WTC11 (cell line): ENCODE measurements around the gene LENEP. TPM values are rescaled to one million over a fixed set of nuclear protein-coding genes. Genes with fewer than 3 reads are reported as not detected.

Experiments used
- ATAC-seq: fragments of 200-7000 bp; cut with Tn5 transposase; 2 replicates; pipeline ENCODE4 v1.10.0; 2021; ENCODE audit warnings: mild to moderate bottlenecking, moderate library complexity
- CTCF ChIA-PET: fragments of 300-600 bp; sonication (Branson Sonifier 250); formaldehyde crosslinking; loops from one replicate; lab custom pipeline; 2021; ENCODE audit warnings: antibody characterized with exemption; lab: Charles Lee
- POLR2A ChIA-PET: fragments of 350-600 bp; sonication (Branson Sonifier 250); formaldehyde crosslinking; loops from one replicate; lab custom pipeline; 2021; ENCODE audit warnings: antibody characterized with exemption; lab: Charles Lee
- DNase-seq: peaks from one replicate; pipeline ENCODE4 v3.0.0; 2021; ENCODE audit warnings: low spot score
- H3K27ac Mint-ChIP-seq: 2 replicates; pipeline ENCODE4 v1.8.0; 2021; ENCODE audit warnings: mixed read lengths
- H3K27me3 Mint-ChIP-seq: 2 replicates; pipeline ENCODE4 v1.8.0; 2021; ENCODE audit warnings: low read depth, mild to moderate bottlenecking, moderate library complexity, mixed read lengths
- H3K36me3 Mint-ChIP-seq: 2 replicates; pipeline ENCODE4 v1.8.0; 2021; ENCODE audit warnings: mixed read lengths
- H3K4me1 Mint-ChIP-seq: 2 replicates; pipeline ENCODE4 v1.8.0; 2022; ENCODE audit warnings: mixed read lengths
- H3K4me3 Mint-ChIP-seq: 2 replicates; pipeline ENCODE4 v1.8.0; 2021; ENCODE audit warnings: mild to moderate bottlenecking, moderate library complexity, mixed read lengths
- H3K9me3 Mint-ChIP-seq: 2 replicates; pipeline ENCODE4 v1.8.0; 2021; ENCODE audit warnings: mixed read lengths
- ATF1 ChIP-seq: sonication (generic); formaldehyde crosslinking; IDR thresholded peaks from 2 replicates; pipeline ENCODE4 v1.8.1; 2023; ENCODE audit warnings: mild to moderate bottlenecking, moderate library complexity, missing genetic modification reagents
- ATF2 ChIP-seq: sonication (generic); formaldehyde crosslinking; IDR thresholded peaks from 2 replicates; pipeline ENCODE4 v1.8.1; 2022; ENCODE audit warnings: low read depth, missing genetic modification reagents, borderline replicate concordance
- CREB1 ChIP-seq: sonication (generic); formaldehyde crosslinking; IDR thresholded peaks from 2 replicates; pipeline ENCODE4 v1.8.0; 2023; ENCODE audit warnings: mild to moderate bottlenecking, missing genetic modification reagents
- CTCF ChIP-seq: fragments of 200-600 bp; IDR thresholded peaks from 2 replicates; pipeline ENCODE4 v1.8.0; 2022; ENCODE audit warnings: antibody characterized with exemption
- EMX1 ChIP-seq: fragments of 250-450 bp; sonication (Bioruptor Pico); IDR thresholded peaks from 2 replicates; pipeline ENCODE4 v1.8.0; 2021; ENCODE audit warnings: mild to moderate bottlenecking
- FOXJ3 ChIP-seq: sonication (generic); formaldehyde crosslinking; IDR thresholded peaks from 2 replicates; pipeline ENCODE4 v1.9.0; 2021; ENCODE audit warnings: missing genetic modification reagents, mild to moderate bottlenecking, borderline replicate concordance
- FOXP1 ChIP-seq: sonication (generic); formaldehyde crosslinking; IDR thresholded peaks from 2 replicates; pipeline ENCODE4 v1.8.0; 2022; ENCODE audit warnings: missing genetic modification reagents, mild to moderate bottlenecking, moderate library complexity, borderline replicate concordance
- IRF2 ChIP-seq: sonication (generic); formaldehyde crosslinking; IDR thresholded peaks from 2 replicates; pipeline ENCODE4 v1.8.0; 2022; ENCODE audit warnings: low read depth, missing genetic modification reagents, borderline replicate concordance
- JAZF1 ChIP-seq: fragments of 250-450 bp; sonication (Bioruptor Pico); IDR thresholded peaks from 2 replicates; pipeline ENCODE4 v1.9.0; 2021; ENCODE audit warnings: moderate library complexity, mild to moderate bottlenecking, inconsistent platforms
- JUN ChIP-seq: sonication (generic); formaldehyde crosslinking; IDR thresholded peaks from 2 replicates; pipeline ENCODE4 v1.8.0; 2023; ENCODE audit warnings: mild to moderate bottlenecking, missing genetic modification reagents
- MYBL2 ChIP-seq: sonication (generic); formaldehyde crosslinking; IDR thresholded peaks from 2 replicates; pipeline ENCODE4 v1.8.1; 2023; ENCODE audit warnings: mild to moderate bottlenecking, moderate library complexity, missing genetic modification reagents
- NFATC4 ChIP-seq: fragments of 250-450 bp; sonication (Bioruptor Pico); IDR thresholded peaks from 2 replicates; pipeline ENCODE4 v1.9.0; 2021; ENCODE audit warnings: mild to moderate bottlenecking
- NR2C2 ChIP-seq: sonication (generic); formaldehyde crosslinking; IDR thresholded peaks from 2 replicates; pipeline ENCODE4 v1.8.0; 2022; ENCODE audit warnings: mild to moderate bottlenecking, missing genetic modification reagents
- OVOL2 ChIP-seq: fragments of 250-450 bp; sonication (Bioruptor Pico); IDR thresholded peaks from 2 replicates; pipeline ENCODE4 v1.9.0; 2021; ENCODE audit warnings: mild to moderate bottlenecking, borderline replicate concordance
- TP53 ChIP-seq: sonication (generic); formaldehyde crosslinking; IDR thresholded peaks from 2 replicates; pipeline ENCODE4 v1.8.1; 2023; ENCODE audit warnings: mild to moderate bottlenecking, missing genetic modification reagents
- USF2 ChIP-seq: sonication (generic); formaldehyde crosslinking; IDR thresholded peaks from 2 replicates; pipeline ENCODE4 v1.8.1; 2023; ENCODE audit warnings: mild to moderate bottlenecking, missing genetic modification reagents, moderate library complexity
- ZBTB43 ChIP-seq: sonication (generic); formaldehyde crosslinking; IDR thresholded peaks from 2 replicates; pipeline ENCODE4 v1.8.1; 2023; ENCODE audit warnings: mild to moderate bottlenecking, missing genetic modification reagents
- ZNF263 ChIP-seq: sonication (generic); formaldehyde crosslinking; IDR thresholded peaks from 2 replicates; pipeline ENCODE4 v1.8.1; 2022; ENCODE audit warnings: low read depth, mild to moderate bottlenecking, moderate library complexity, missing genetic modification reagents
- ZNF317 ChIP-seq: sonication (generic); formaldehyde crosslinking; IDR thresholded peaks from 2 replicates; pipeline ENCODE4 v1.8.1; 2023; ENCODE audit warnings: low read depth, mild to moderate bottlenecking, moderate library complexity, missing genetic modification reagents, borderline replicate concordance
- ZNF416 ChIP-seq: fragments of 250-450 bp; sonication (Bioruptor Pico); IDR thresholded peaks from 2 replicates; pipeline ENCODE4 v1.9.0; 2021; ENCODE audit warnings: mild to moderate bottlenecking, inconsistent platforms
- ZNF423 ChIP-seq: fragments of 250-450 bp; sonication (Bioruptor Pico); IDR thresholded peaks from 2 replicates; pipeline ENCODE4 v2.1.2; 2022; ENCODE audit warnings: mild to moderate bottlenecking, moderate library complexity
- ZNF671 ChIP-seq: fragments of 250-450 bp; sonication (Bioruptor Pico); IDR thresholded peaks from 2 replicates; pipeline ENCODE4 v1.8.0; 2021; ENCODE audit warnings: mild to moderate bottlenecking
- total RNA-seq: library from RNA; stranded (reverse); gene quantifications from 3 replicates; pipeline ENCODE4 v1.2.3, GENCODE V29; 2021

LENEP gene
- total RNA-seq, 1 experiment from 2014 or later = 1.2 TPM

DNA sequence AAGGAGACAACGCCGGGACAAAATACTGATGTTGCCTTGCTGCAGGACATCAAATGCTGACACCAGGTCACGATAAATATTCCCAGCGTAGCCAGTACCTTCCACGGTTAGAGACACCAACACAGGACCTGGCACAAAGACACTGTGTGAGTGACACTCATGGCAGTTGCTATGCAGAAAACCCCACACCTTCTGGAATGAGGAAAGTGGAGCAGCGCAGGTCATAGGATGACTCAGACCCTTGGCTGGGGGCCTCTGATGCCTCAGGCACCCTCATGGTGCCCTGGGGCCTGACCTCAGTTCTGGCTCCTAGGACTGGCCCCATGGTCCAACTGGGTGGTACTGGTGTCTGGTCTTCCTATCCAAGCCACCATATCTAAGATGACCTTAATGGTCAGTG lies 33.2 kb downstream of the LENEP start:
- ATAC-seq = no peak
- no peak for DNase-seq
- no peak overlapping the region for H3K4me3 Mint-ChIP-seq
- H3K27ac Mint-ChIP-seq = no peak overlapping the region
- no peaks in the 10 kb centered on the region for H3K36me3 Mint-ChIP-seq
- TF ChIP-seq ZNF317 = no peak
- TF ChIP-seq ZNF423 = no peak
- TF ChIP-seq NFATC4 (CRISPR knock-in tag) = no peak
- no peak for TF ChIP-seq ZNF671 (CRISPR knock-in tag)
- TF ChIP-seq TP53 (CRISPR knock-in tag) = no peak
- TF ChIP-seq JUN (CRISPR knock-in tag) = no peak
- TF ChIP-seq CTCF = no peak
- TF ChIP-seq ZBTB43 = no peak
- POLR2A ChIA-PET = no interaction called here
- no peaks in the 10 kb centered on the region for H3K4me1 Mint-ChIP-seq
- no peaks in the 10 kb centered on the region; the same call in 1 of the 2 replicates for H3K27me3 Mint-ChIP-seq
- CTCF ChIA-PET = interaction anchor here (1.0 to 2.6 kb wide), 3 partner anchors 10 to 24 kb away, joined by 3 to 13 read pairs (median 7); partner anchors contain the start of gene ADAM15
- H3K9me3 Mint-ChIP-seq = no peaks in the 10 kb centered on the region

DNA sequence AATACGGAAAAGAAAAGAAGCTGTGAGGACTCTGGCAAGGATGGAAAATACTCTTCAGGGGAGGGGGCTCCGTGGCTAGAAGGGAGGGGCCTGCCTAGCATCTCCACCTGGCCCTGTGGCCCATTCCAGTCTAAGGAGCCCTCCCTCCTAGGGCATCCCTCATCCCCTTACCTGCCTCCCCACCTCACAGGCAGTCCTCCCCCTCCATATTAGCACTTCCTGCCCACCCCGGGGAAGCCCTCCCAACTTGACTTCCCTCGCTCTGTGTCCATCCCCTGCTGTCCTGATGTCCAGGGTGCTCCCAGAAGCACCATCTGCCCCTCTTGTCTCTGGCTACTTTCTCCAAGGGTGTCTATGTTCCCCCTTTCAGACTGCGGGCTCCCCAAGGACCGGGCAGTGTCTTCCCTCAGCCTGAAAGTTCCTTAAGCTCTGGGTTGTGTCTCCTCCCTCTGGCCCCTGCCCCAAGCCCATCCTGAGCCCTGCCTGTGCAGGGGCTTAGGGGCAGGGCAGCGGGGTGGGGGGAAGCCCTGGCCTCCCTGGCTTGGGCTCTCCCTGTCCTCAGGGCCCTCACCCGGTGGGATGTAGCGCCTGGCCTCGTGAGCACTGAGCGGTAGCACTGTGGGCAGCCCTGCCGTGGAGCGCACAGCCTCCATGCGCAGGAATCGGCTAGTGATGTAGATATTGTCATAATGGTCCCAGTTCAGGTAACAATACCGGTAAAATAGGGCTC lies 36.3 kb downstream of the LENEP start:
- Mint-ChIP-seq H3K9me3 (no peaks in the 10 kb centered on the region), H3K4me1 (no peaks in the 10 kb centered on the region), H3K36me3 (no peaks in the 10 kb centered on the region), H3K27ac (no peak overlapping the region), H3K27me3 (peaks cover 3% of the 10 kb centered on the region; the same call in 1 of the 2 replicates), H3K4me3 (no peak overlapping the region)
- ChIA-PET CTCF (interaction anchor here (1.0 to 2.3 kb wide), 4 partner anchors 12 to 55 kb away, joined by 3 to 6 read pairs (median 4); no protein-coding TSS in a partner anchor), POLR2A (interaction anchor here (0.5 kb wide), 1 partner anchor 386 kb away, joined by 3 read pairs; no protein-coding TSS in a partner anchor)
- TF ChIP-seq ZNF416 (CRISPR knock-in tag) (no peak), ZNF263 (CRISPR knock-in tag) (peak; percentile 63; the same call in 1 of the 2 replicates), JAZF1 (CRISPR knock-in tag) (no peak), EMX1 (no peak), CREB1 (CRISPR knock-in tag) (no peak), ATF2 (CRISPR knock-in tag) (no peak), MYBL2 (CRISPR knock-in tag) (no peak), FOXJ3 (no peak), FOXP1 (no peak)
- ATAC-seq (no peak), DNase-seq (no peak)

DNA sequence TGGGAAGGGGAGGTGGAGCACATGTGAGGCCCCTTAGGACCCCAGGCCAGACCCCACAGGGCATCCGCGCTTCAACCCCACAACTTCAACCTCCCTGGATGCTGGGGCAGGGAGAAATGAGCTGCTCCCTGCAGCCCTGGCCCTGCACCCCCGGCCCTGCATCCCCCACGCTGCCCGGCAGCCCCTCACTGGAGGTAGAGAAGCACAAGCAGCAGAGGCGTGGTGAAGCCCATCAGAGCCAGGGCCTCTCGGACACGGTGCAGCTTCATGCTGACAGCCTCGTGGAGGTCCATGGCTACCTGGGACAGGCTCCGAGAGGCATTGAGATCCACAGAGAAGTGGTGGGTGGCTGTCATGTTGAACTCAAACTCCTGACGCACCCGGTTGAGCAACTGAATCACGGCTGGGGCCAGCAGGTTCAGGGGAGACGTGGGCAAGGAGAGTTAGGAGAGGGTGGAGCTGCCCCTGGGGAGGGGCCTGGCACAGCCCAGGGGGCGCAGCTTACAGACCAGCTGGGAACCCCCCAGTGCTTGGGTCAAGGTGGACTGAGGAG lies 36.9 kb downstream of the LENEP start:
- no peaks in the 10 kb centered on the region for H3K4me1 Mint-ChIP-seq
- DNase-seq (no peak), ATAC-seq (no peak)
- CTCF ChIA-PET = interaction anchor here (0.5 to 2.1 kb wide), 5 partner anchors 13 to 68 kb away, joined by 3 to 5 read pairs (median 4); no protein-coding TSS in a partner anchor
- H3K36me3 Mint-ChIP-seq = no peaks in the 10 kb centered on the region
- POLR2A ChIA-PET = no interaction called here
- H3K27ac Mint-ChIP-seq = no peak overlapping the region
- no peak overlapping the region for H3K4me3 Mint-ChIP-seq
- H3K9me3 Mint-ChIP-seq = no peaks in the 10 kb centered on the region
- peaks cover 3% of the 10 kb centered on the region; the same call in 1 of the 2 replicates for H3K27me3 Mint-ChIP-seq
- TF ChIP-seq OVOL2 (no peak), USF2 (CRISPR knock-in tag) (no peak), ATF1 (CRISPR knock-in tag) (no peak), ZNF263 (CRISPR knock-in tag) (no peak), MYBL2 (CRISPR knock-in tag) (no peak), NR2C2 (CRISPR knock-in tag) (no peak), IRF2 (CRISPR knock-in tag) (no peak), ATF2 (CRISPR knock-in tag) (no peak), CTCF (no peak)
